GM18517 (cell line): ENCODE results near the gene AUNIP.

Source experiments
- ATAC-seq: cut with Tn5 transposase; IDR thresholded peaks from one replicate; pipeline ENCODE4 v1.9.1; 2021; ENCODE audit warnings: mild to moderate bottlenecking, moderate library complexity; ENCODE audit not compliant: unreplicated experiment

AUNIP gene

DNA sequence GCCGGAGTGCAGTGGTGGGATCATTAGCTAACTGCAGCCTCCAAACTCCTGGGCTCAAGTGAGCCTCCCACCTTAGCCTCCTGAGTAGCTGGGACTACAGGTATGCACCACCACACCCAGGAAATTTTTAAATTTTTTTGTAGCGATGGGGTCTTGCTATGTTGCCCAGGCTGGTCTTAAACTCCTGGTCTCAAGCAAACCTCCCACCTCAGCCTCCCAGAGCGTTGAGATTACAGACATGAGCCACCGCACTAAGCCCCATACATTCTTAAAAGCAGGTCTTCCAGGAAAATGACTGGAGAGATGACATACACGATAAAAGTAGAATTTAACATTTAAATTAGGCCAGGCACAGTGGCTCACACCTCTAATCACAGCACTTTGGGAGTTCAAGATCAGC, 26.1 kb downstream of the AUNIP start:
- no peak for ATAC-seq

DNA sequence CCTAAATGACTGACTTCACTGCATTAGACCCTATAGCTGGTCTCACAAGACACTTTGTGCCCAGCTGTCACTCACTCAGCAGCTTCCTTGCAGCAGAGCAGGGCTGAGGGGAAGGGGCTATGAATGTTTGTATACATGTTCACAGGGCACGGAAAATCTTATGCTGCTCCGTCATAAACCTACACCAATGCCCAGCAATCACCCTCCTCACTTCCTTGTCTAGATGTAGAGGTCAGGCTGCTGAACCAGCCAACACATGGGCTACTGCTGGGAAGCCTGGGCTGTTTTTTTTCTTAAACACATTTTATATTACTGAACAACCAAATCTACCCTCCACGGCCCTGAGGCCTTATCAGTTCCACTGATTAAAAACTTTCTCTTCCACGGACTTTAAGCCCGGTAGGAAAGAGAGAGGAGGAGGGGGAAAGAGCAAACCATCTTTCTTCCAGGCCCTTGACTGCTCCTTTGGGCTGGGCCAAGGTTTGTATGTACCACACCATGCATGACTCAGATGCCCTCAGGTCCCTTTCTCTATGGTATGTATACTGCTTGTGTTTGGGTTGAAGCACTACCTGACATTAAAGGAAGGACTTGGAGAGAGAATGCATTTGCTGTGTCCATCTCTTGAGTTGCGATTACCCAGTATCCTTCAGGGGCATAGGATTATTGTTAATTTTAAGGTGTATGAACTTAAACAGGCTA, 26.8 kb downstream of the AUNIP start:
- ATAC-seq: no peak

DNA sequence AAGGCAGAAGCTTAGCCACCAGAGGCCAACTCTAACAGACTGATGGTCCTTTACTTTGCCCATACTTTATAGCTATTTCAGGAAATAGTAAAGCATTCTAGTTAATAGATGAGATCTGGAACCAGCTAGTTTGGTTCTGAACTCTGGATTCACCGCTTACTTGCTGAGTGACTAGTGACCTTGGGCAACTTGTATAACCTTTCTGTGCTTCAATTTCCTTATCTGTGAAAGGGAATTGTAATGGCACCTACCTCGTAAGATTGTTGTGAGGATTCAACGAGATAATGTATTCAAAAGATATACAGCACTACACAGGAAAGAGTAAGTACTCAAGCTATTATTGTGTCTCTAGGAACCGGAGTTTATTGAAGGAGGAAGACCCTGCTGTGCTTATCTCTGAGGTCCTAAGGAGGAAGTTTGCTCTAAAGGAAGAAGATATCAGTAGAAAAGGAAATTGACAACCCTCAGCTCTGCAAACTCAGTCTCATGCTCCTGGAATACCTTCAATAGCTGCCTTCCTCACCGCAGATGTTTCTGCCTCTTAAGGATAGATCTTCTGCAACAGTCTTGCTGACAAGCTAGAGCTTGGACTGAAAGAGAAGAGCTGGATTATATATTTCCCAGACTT, 27.6 kb downstream of the AUNIP start:
- no peak for ATAC-seq

DNA sequence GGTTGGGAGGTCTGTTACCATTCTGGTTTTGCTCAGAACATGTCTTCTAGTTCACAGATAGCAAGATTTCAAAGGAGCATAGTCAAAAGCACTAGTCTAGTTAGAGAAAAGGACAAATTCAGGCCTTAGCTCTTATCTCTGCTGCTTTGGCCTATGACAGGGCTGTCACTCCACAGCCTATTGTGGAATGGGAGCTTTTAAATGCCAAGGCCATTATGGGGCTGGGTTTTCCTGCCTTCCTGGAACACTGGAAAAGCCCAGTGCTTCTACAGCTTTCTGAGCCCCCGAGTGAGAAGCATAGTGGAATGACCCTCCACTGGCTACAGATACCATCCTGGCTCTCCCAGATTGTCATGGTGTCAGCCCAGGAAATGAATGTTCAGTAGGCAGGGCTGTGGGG, 30.2 kb downstream of the AUNIP start:
- no peak for ATAC-seq

DNA sequence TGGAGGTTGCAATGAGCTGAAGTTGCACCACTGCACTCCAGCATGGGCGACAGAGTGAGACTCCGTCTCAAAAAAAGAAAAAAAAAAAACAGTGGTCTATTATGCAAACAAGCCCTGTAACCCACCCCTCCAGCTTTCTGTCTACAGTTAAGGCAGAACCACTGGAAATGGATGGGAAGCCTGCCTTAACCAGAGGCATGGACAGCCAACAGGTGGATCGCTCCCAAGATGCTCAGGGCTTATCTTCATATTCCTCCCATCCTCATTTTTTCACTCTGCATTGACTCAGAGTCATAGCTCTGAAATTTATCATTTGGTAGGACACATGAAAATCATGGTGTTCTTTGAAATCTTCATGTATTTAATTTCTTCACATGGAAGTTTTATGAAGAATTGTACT, 30.8 kb downstream of the AUNIP start:
- no peak for ATAC-seq

DNA sequence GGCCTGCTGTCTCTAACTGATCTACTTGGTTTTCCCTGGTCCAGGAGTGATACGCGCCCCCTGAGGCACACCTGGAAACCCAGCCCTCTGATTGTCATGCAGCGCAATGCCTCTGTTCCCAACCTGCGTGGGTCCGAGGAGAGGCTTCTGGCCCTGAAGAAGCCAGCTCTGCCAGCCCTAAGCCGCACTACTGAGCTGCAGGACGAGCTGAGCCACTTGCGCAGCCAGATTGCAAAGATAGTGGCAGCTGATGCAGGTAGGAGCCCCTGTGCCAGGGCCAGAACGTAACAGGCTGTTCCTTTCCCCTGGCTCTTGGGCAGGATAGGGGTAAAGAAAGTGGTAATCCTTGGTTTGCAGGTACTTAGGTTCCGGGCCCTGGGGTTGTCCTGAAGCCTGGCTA, 32.7 kb downstream of the AUNIP start:
- no peak for ATAC-seq

DNA sequence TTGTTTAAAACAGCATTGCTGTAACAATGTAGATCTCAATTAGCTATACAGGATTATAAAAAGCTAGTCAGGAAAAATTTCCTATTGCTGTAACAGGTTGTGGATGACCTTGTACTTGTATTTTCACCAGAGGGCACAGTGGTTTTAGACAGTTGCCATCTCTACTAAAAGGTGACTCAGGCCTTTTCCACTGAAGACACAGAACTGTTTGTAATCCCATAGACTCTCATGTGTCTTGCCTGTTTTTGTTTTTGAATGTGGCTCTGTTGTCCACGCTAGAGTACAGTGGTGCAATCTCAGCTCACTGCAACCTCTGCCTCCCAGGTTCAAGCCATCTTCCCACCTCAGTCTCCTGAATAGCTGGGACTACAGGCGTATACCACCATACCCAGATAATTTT, 33.7 kb downstream of the AUNIP start:
- ATAC-seq: no peak

DNA sequence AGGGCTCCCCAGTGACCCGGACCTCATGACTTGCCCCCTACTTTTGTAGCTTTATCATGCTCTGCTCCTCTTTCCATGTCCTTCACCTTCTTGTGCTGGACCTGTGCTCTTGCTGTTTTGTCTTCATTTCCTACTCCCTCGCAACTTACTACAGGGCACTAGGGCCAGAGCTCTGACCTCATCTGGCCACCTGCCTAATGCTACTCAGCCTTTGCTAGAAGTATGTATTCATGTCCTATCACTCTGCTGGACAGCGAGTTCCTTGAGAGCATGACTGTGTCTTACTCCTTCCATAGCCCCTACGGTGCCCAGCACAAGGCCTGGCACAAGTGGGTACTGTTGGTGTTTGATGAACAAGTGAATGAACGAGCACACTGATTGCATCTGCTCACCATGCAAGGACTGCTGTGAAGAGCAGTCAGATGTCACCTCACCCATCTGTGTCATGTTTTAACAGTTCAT, 37.6 kb downstream of the AUNIP start:
- no peak for ATAC-seq

DNA sequence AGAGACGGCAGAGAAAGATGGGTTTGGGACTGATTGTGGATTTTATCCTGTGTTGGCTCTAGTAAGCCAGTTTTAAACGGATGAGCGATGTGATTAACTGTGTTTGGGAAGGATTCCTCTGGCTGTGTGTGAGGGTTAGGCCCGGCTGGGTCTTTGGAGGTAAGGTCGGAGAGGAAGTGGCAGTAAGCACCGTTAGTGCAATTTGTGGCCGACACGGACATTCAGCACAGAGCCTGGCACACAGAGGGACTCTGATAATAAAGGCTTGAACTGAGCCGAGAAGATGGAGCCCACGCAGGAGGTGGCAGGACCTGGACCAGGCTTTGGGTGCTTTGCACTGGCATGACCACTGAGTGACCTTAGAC, 38.2 kb downstream of the AUNIP start:
- no peak for ATAC-seq

DNA sequence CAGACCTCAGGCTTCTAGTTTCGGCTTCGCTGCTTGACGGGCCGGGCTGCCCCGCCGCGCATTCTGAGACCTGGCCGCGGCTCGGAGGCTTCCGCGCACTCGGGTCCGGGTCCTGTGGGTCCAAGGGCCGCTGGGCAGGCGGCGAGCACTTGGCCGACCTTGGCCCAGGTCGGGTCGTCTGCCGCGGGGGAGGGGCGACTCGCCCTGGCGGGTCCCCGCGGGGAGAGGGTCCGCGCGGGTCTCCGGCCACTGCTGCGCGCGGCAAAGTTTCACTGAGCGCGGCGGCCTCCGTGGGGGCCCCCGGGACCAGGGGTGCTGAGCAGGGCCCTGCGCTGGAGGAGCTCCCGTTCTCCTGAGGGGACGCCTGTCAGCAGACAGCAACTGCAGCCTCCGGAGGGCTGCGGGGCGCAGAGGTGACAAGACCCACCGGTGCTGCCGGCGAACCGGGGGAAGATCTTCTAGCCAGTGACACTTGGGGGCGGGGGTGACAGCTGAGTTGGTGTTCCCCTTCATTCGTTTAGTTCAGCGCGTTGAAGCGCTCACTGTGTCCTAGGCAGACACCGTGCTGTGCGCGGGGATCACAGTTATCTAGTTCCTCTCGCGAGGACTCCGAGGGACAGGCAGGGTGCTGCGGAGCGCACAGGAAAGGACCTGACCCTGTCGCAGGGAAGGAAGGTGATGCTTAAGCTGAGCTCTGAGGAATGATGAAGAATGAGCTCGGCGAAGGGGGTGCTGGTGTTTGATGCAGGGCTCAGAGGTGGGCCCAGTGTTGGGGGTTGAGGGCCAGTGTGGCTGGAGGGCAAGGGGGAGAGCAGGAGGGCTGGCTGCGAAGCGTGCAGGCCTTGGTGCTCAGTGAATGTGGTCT, 38.8 kb downstream of the AUNIP start:
- peak; percentile 31 for ATAC-seq

DNA sequence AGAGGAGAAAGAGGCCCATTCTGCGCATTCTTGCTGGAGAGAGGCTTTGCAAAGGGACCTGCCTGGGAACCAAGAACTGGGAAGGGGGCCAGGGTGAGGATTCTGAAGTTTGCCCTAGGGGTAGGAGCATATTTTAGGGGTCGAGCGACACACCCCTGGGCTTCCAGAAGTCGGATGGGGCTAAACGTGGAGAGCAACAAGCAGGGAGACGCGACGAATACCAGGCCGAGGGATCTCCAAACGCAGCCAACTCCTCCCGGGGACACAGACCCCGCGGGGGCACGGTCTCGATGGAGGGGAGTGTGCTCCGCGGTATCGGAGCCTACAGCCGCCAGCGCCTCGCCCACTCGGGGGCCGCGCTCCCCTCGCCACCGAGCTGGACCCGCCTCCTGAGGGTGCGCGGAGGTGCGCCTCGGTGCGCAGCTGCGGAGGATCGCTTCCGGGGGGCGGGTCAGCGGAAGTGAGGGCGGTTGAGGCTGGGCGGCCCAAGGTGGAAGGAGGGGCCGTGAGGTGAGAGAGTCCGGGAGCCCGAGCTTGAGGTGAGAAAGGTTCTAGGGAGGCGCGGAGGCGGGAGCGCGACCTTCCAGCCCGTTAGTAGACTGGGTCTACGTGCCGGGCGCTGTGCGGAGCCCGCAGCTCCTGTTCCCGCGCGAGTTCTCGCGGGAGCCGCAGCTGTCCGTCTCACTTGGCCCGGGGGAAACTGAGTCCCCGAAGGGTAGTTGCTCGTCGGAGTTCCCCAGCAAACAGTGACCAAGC, 39.6 kb downstream of the AUNIP start, which contains the start of gene MTFR1L:
Gene MTFR1L, plus strand, starts transcription at position 464 of the 756 bp plus-strand sequence. CDS start 3,151 bp downstream, outside the sequence.
- peak; percentile 76 for ATAC-seq

DNA sequence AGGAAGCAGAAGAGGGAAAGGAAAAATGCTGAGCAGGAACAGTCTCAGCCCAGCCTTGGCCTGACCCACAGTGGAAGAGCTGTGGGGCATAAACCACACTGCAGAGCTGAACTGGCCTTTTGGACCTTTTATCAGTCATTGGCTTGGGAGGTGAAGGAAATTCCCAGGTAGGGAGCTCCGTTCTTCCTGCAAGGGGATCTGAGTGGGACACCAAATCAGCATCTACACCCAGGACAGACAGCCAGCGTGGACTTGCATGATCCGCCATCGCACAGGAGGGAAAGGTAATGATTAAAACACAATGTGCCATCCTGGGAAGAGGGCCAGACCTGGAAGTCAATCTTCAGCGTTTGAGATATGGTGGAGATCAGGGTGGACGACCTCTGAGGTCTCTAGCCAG, 40.7 kb downstream of the AUNIP start:
- ATAC-seq: no peak

DNA sequence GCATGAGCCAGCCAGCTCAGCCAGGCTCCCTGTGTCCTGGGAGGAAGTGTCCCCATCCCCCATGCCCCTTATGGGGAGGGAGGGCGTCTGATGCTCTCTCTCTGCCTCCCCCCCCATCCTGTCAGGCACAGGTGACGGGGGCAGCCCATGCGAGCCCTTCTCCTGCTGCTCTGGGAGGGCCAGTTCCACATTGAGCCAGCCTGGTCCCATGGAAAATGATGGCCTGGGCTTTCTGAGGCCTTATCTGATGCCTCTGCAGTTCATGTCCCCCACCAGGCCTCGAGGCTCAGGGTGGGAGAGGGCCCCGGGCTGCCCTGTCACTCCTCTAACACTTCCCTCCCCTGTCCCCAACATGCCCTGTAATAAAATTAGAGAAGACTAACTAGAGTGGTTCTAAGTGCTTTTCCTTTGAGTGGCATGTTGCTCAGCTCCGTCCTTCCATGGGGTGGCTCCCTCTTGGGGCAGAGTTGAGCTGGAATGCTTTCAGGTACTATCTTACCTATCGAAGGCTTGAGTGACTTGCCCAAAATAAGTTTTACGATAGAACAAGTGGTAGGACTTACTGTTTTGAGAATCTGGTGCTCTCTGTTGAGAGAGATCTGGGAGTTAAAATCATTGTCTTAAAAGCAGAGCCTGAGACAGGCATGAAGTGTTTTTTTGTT, 41.3 kb downstream of the AUNIP start:
- no peak for ATAC-seq

DNA sequence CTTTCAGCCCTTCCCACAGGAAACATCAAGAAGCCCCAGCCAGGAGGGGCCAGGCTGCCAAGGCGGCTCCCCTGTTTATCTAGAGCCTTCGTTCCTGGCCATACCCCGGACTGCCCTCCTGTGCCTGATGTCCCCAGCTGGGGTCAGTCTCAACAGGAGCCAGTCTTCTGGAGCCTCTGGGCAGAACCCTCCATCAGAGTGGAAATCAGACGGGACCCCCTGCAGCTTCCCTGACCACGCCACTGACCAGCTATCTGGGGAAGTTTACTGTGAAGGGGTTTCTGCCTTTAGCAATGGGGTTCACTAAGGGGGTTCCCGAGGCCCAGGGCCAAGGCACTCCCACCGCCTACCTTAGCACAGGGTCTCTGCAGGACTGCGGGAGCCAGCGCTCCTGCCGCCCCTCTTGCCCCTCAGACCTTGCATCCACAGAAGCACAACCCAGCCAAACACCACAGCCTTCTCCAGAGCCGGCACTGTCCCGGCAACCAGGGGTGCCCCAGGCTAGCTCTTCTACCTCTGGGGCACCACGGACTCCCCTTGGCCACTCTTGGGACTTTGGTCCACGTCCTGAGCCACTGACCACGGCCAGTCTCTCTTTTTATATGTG, 43.0 kb downstream of the AUNIP start:
- no peak for ATAC-seq

DNA sequence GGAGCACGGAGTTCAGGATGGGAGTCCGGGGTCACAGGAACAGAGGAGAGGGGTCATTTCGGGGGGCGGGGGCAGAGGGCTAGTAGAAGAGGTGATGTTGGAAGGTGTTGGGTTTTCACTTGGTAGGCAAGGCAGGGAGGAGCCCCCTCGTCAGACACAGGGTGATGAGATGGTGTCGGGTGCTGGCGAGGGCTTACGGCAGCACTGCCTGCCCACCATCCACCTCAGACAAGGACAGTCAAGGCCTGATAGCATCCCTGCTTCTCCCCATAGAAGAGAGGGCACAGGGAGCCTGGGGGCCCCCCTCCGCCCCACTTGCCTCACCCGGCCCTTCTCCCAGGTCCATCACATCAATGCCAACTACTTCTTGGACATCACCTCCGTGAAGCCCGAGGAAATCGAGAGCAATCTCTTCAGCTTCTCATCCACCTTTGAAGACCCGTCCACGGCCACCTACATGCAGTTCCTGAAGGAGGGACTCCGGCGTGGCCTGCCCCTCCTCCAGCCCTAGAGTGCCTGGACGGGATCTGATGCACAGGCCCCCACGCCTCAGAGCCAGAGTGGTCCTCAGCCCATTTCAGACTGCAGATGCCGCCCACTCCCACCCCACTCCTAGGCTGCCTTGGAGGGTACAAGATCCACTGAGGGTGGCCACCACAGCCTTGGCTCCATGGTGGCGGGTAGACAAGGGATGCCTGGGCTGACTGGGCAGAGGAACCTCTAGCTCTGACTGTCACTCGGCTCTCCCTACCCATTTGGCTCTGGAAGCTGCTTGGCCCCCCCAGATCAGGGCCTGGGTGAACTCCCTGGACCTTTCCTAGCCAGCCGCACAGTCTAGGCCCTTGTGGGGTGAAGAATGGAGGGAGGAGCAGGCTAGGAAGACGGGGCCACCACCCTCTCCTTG, 43.8 kb downstream of the AUNIP start:
- ATAC-seq: no peak

DNA sequence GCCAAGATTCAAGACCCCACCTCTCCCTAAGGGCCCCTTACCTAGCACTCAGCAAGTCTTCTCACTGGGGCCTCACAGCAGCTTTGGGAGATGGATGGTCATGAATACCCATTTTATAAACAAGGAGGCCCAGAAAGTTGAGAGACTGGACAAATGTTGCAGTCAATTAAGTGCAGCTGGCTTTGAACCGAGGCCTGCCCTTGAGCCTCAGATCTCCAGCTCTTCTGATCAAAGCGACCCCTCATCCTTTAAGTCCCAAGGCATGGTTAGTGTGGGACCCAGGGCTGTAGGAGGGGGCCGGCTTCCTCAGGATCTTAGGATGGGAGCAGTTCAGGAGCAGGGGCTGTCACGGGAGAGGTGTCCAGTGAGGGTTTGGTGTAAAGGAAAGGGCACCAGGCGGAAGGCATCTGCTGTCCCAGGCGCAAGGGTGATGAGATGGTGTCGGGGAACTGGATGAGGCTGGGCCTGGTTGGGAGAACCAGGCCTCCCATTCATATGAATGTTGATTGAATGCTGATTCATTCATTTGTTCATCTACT, 44.6 kb downstream of the AUNIP start:
- ATAC-seq: no peak

DNA sequence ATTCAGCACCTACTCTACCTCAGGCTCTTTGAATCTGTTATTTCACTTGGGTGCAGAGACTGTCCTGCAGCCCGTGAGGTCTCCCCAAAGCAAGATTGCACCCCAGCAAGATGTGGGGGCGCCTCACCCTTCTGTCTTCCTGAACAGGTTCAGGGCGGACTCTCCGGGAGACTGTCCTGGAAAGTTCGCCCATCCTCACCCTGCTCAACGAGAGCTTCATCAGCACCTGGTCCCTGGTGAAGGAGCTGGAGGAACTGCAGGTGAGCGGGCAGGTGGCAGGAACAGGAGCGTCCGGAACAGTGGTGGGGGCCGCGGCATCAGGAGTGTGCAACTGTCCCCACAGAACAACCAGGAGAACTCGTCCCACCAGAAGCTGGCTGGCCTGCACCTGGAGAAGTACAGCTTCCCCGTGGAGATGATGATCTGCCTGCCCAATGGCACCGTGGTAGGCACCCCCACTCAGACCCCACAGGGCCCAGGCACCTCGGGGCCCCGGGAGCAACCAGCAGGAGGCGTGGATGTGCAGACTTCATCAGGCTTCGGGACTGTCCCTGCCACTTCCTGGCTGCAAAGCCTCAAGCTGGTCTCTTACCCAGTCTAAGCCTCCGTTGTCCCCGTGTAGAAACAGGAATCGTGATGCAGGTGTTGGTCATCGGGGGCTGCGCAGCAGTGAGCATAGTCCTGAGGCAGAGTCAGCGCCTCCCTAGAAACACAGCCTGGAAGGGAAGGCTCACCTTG, 45.4 kb downstream of the AUNIP start:
- ATAC-seq: no peak

DNA sequence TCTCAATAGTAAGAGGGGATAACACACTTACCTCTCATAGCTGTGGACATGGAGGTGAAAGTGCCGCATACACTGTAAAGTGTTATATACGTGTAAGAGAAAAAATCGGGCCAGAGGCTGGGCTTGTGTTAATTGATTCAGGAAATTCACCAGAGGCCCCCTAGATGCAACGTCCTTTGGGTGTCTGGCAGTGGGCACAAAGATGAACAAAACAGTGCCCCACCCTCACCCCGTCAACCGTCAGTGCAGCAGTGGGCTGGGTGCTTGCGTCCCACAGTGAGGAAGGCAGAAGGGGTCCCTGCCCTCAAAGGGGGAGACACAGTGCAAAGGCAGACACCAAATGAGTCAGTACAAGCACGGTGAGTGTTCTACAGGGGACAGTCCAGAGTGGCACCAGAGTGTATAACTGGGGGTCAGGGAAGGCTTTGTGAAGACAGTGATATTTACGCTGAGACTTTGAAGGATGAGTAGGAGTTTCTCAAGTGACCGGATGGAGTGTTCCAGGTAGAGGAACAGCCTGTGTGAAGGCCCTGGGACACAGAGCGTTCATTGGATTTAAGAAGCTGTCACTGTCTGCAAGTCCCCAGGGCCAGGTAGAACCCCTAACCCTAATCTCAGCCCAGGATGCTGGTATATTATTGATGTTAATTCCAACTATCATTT, 46.1 kb downstream of the AUNIP start:
- no peak for ATAC-seq
